HAP-1 (cell line): ENCODE measurements around the gene STXBP3.

ENCODE experiments used
- DNase-seq, 2 experiments: peaks; one replicate each; pipeline ENCODE4 v3.0.0-alpha.2; 2016 to 2020; ENCODE audit warnings: low spot score in 2 of 2
- H3K27me3 ChIP-seq: fragments of 250-450 bp; sonication (Bioruptor Pico); 2 replicates; pipeline ENCODE4 v1.5.1; 2020; ENCODE audit warnings: low read depth, mild to moderate bottlenecking, moderate library complexity
- H3K36me3 ChIP-seq: fragments of 250-450 bp; sonication (Bioruptor Pico); replicated peaks from 2 replicates; pipeline ENCODE4 v1.5.1; 2020; ENCODE audit warnings: mild to moderate bottlenecking
- H3K4me1 ChIP-seq: fragments of 250-450 bp; sonication (Bioruptor Pico); 2 replicates; pipeline ENCODE4 v1.5.1; 2020; ENCODE audit warnings: mild to moderate bottlenecking
- H3K4me3 ChIP-seq: fragments of 250-450 bp; sonication (Bioruptor Pico); 2 replicates; pipeline ENCODE4 v1.5.1; 2020; ENCODE audit warnings: mild to moderate bottlenecking, moderate library complexity
- H3K9me3 ChIP-seq: fragments of 250-450 bp; sonication (Bioruptor Pico); 2 replicates; pipeline ENCODE4 v1.5.1; 2020; ENCODE audit warnings: mild to moderate bottlenecking, moderate library complexity
- in situ Hi-C: fragments of 300-500 bp; cut with MboI; formaldehyde crosslinking; loops from 3 replicates; pipeline ENCODE4 v1.14.3; 2020; ENCODE audit warnings: low sequenced_read_pairs, inconsistent platforms, mixed read lengths

STXBP3 gene

GRCh38 chr1:108792420-108792819 is 45.9 kb downstream of the STXBP3 start:
- Histone ChIP-seq H3K27me3 (no peaks in the 10 kb centered on the region), H3K4me1 (no peaks in the 10 kb centered on the region), H3K36me3 (peaks cover 4% of the 10 kb centered on the region), H3K4me3 (no peak overlapping the region), H3K9me3 (peaks cover 2% of the 10 kb centered on the region; the same call in 1 of the 2 replicates)
- in situ Hi-C loops = no loop called here
- DNase-seq = no peak

DNA sequence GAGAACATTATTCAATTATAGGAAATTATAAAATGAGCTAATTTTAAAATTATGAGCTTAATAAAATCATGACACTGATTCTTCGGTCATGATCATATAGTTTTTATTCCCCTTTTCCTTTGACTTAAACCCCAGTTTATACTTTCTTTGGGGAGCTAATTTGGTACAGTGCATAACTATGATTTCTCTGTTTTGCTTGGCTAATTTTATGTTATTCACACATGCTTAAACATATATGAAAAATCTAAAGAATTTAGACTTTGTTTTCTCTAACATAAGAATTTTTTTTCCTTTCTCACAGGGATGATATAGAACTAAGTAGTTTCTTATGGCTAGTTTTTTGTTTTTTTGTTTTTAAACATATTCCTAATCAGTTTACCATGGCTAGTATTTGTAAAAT is 52.5 kb downstream of the STXBP3 start:
- Histone ChIP-seq H3K4me3 (no peak overlapping the region), H3K27me3 (no peaks in the 10 kb centered on the region), H3K9me3 (no peaks in the 10 kb centered on the region), H3K36me3 (no peaks in the 10 kb centered on the region; the same call in 1 of the 2 replicates), H3K4me1 (no peaks in the 10 kb centered on the region)
- in situ Hi-C loops = no loop called here
- DNase-seq = no peak

DNA sequence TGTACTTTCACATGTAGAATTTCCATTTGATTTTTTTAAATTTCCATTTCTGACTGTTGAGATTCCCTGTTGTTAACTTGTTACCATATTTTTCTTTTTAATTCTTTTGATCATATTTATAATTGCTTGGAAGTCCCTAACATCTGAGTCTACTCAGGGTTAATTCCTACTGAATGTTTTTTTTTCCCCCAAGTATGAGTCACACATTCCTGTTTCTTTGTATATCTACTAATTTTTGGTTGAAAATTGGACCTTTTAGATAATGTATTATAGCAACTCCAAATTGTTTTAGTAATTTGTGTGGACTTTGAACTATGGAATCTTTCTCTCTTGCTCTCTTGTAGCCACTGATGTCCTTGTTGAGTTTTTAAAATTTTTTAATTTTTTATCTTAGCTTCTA is 54.6 kb downstream of the STXBP3 start:
- in situ Hi-C loops = no loop called here
- no peaks in the 10 kb centered on the region for H3K9me3 ChIP-seq
- DNase-seq = no peak
- H3K27me3 ChIP-seq = no peaks in the 10 kb centered on the region
- peaks cover 2% of the 10 kb centered on the region; the same call in 1 of the 2 replicates for H3K36me3 ChIP-seq
- H3K4me1 ChIP-seq = no peaks in the 10 kb centered on the region
- H3K4me3 ChIP-seq = no peak overlapping the region

DNA sequence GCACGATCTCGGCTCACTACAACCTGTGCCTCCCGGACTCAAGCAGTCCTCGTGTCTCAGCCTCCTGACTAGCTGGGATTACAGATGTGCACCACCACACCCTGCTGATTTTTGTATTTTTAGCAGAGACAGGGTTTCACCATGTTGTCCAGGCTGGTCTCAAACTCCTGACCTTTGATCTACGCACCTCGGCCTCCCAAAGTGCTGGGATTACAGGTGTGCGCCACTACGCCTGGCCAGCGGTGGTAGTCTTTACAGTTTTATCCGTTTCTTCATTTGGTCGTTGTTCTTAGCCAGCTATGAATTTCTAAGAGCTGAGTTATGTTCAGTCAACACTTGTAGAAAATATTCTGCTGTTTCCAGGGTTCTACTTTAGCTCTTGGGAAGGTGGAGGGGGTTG is 57.1 kb downstream of the STXBP3 start:
- Histone ChIP-seq H3K36me3 (peaks cover 5% of the 10 kb centered on the region; the same call in 1 of the 2 replicates), H3K4me3 (no peak overlapping the region), H3K4me1 (no peaks in the 10 kb centered on the region), H3K9me3 (no peaks in the 10 kb centered on the region), H3K27me3 (no peaks in the 10 kb centered on the region)
- no peak for DNase-seq
- in situ Hi-C loops = no loop called here

GRCh38 chr1:108808438-108808837 is 62.0 kb downstream of the STXBP3 start:
- no peaks in the 10 kb centered on the region for H3K27me3 ChIP-seq
- no peak overlapping the region for H3K4me3 ChIP-seq
- in situ Hi-C loops = no loop called here
- no peaks in the 10 kb centered on the region for H3K9me3 ChIP-seq
- peaks cover 5% of the 10 kb centered on the region; the same call in 1 of the 2 replicates for H3K36me3 ChIP-seq
- H3K4me1 ChIP-seq = peaks cover 18% of the 10 kb centered on the region
- no peak for DNase-seq

DNA sequence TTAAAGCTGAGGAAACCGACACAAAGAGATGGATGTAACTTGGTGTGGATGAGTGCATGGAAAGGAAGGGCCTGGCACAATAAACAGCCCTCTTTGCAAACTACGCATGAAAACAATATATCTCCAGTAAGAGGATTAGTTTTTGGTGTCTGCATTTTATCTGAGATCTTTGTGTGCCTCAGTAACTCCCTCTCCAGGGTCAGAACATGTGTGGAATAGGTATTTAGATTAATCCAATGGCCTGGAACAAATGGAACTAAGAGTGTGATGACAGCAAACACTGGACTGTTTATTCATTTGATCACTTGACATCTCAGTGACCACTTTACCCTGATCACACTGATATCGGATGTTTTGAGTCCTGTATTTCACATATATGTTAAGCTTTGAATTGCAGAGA is 65.1 kb downstream of the STXBP3 start:
- DNase-seq = peak; percentile 47 to 91
- in situ Hi-C loops = no loop called here

GRCh38 chr1:108813326-108813725 is 66.9 kb downstream of the STXBP3 start:
- in situ Hi-C loops = no loop called here
- Histone ChIP-seq H3K27me3 (no peaks in the 10 kb centered on the region), H3K4me3 (no peak overlapping the region), H3K9me3 (no peaks in the 10 kb centered on the region), H3K4me1 (peaks cover 45% of the 10 kb centered on the region), H3K36me3 (no peaks in the 10 kb centered on the region)
- DNase-seq = no peak

More for the DNA sequence above, 65.1 kb downstream of the STXBP3 start:
- no peaks in the 10 kb centered on the region for H3K9me3 ChIP-seq
- H3K4me1 ChIP-seq = peaks cover 40% of the 10 kb centered on the region
- H3K4me3 ChIP-seq = no peak overlapping the region
- no peaks in the 10 kb centered on the region for H3K36me3 ChIP-seq
- no peaks in the 10 kb centered on the region for H3K27me3 ChIP-seq

DNA sequence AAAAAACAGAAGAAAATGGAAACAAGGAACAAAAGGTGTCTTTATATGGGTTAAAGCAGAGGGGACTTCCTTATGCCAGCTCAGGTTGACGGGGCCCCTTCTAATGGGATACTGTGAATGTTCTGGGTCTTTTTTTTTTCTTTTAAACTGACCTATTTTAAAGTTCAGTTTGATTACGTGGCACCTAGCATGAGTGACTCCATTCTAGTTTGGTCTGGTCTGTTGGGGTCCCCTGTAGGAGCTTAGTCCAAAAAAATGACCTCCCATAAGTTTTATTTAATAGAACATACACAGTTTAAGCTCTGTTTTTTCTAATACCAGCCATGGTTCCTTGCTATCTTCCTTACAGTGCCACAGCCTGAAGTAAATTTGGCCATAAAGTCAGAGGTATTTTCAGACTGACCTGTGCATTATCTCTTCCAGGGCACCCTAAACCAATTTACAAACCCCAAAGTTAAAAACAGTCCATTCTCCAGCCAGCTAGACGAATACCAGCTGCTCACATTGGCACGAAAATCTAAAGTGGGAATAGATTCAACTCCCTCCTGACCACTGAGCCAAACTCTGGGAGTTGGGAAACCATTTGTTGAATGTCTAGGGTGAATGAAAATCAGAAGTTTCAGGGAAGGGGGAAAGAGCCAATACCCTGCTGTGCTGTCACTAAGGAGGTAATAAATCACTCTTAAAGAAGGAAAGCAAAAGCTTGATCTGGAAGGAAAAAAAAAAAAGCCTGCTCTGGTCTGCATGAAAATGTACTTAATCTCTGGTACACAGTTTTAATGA is 68.1 kb downstream of the STXBP3 start:
- H3K9me3 ChIP-seq = no peaks in the 10 kb centered on the region
- H3K27me3 ChIP-seq = no peaks in the 10 kb centered on the region
- peaks cover 45% of the 10 kb centered on the region for H3K4me1 ChIP-seq
- H3K36me3 ChIP-seq = no peaks in the 10 kb centered on the region
- peak in 1 of 2 experiments; percentile 44 for DNase-seq
- no peak overlapping the region for H3K4me3 ChIP-seq
- in situ Hi-C loops = no loop called here

- in situ Hi-C loops = no loop called here
- no peak overlapping the region for H3K4me3 ChIP-seq
- H3K4me1 ChIP-seq = peaks cover 44% of the 10 kb centered on the region
- no peaks in the 10 kb centered on the region for H3K36me3 ChIP-seq
- H3K9me3 ChIP-seq = no peaks in the 10 kb centered on the region
- no peak for DNase-seq
- H3K27me3 ChIP-seq = no peaks in the 10 kb centered on the region
Observed at GRCh38 chr1:108815566-108815965, 69.1 kb downstream of the STXBP3 start.

GRCh38 chr1:108816049-108816893 is 69.8 kb downstream of the STXBP3 start:
- peaks cover 36% of the 10 kb centered on the region for H3K4me1 ChIP-seq
- H3K36me3 ChIP-seq = no peaks in the 10 kb centered on the region
- no peak overlapping the region; the same call in 1 of the 2 replicates for H3K4me3 ChIP-seq
- in situ Hi-C loops = no loop called here
- H3K27me3 ChIP-seq = no peaks in the 10 kb centered on the region
- peak; percentile 75 to 83 for DNase-seq
- H3K9me3 ChIP-seq = no peaks in the 10 kb centered on the region

- H3K36me3 ChIP-seq = no peaks in the 10 kb centered on the region
- H3K4me3 ChIP-seq = no peak overlapping the region; the same call in 1 of the 2 replicates
- peaks cover 31% of the 10 kb centered on the region for H3K4me1 ChIP-seq
- DNase-seq = no peak
- H3K9me3 ChIP-seq = no peaks in the 10 kb centered on the region
- in situ Hi-C loops = no loop called here
- no peaks in the 10 kb centered on the region for H3K27me3 ChIP-seq
Observed at GRCh38 chr1:108817016-108817415, 70.5 kb downstream of the STXBP3 start.

- no peak overlapping the region for H3K4me3 ChIP-seq
- no peak for DNase-seq
- peaks cover 27% of the 10 kb centered on the region for H3K4me1 ChIP-seq
- in situ Hi-C loops = no loop called here
- H3K27me3 ChIP-seq = no peaks in the 10 kb centered on the region
- H3K9me3 ChIP-seq = no peaks in the 10 kb centered on the region
- no peaks in the 10 kb centered on the region for H3K36me3 ChIP-seq
Observed at GRCh38 chr1:108817811-108818210, 71.3 kb downstream of the STXBP3 start.

- H3K4me1 ChIP-seq = peaks cover 22% of the 10 kb centered on the region
- H3K9me3 ChIP-seq = no peaks in the 10 kb centered on the region
- H3K36me3 ChIP-seq = no peaks in the 10 kb centered on the region
- no peak overlapping the region for H3K4me3 ChIP-seq
- in situ Hi-C loops = no loop called here
- DNase-seq = no peak
- H3K27me3 ChIP-seq = no peaks in the 10 kb centered on the region
Observed at GRCh38 chr1:108819878-108820277, 73.4 kb downstream of the STXBP3 start.

- no peaks in the 10 kb centered on the region for H3K9me3 ChIP-seq
- DNase-seq = no peak
- no peaks in the 10 kb centered on the region for H3K36me3 ChIP-seq
- H3K4me3 ChIP-seq = no peak overlapping the region
- H3K27me3 ChIP-seq = no peaks in the 10 kb centered on the region
- peaks cover 8% of the 10 kb centered on the region for H3K4me1 ChIP-seq
- in situ Hi-C loops = no loop called here
Observed at GRCh38 chr1:108823632-108824031, 77.2 kb downstream of the STXBP3 start.
